ENCODE measurements around the gene ANKS1B.
"Not testable (repeated sequence)": the region's sequence is repeated elsewhere in the genome, so short reads cannot be mapped to it uniquely, and the experiment has no call there.

Gene ANKS1B

DNA sequence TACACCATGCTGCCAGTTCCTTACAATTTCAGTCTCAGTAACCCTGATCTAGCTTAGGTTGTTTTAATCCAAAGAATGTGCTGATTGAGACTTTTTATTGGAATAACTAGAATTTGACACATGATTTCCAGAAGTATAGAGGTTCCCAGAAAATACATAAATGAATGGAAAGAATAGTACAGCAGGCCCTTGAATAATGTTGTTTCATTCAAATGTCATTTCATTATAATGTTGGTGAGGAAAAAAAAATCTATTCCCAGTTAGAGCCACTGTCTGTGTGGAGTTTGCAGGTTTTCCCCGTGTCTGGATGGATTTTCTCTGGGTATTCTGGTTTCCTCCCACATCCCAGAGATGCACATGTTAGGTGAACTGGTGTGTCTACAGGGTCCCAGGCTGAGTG lies 610.7 kb downstream of the ANKS1B start:
- DNase-seq (ENCODE audit: low spot score) = no peak

DNA sequence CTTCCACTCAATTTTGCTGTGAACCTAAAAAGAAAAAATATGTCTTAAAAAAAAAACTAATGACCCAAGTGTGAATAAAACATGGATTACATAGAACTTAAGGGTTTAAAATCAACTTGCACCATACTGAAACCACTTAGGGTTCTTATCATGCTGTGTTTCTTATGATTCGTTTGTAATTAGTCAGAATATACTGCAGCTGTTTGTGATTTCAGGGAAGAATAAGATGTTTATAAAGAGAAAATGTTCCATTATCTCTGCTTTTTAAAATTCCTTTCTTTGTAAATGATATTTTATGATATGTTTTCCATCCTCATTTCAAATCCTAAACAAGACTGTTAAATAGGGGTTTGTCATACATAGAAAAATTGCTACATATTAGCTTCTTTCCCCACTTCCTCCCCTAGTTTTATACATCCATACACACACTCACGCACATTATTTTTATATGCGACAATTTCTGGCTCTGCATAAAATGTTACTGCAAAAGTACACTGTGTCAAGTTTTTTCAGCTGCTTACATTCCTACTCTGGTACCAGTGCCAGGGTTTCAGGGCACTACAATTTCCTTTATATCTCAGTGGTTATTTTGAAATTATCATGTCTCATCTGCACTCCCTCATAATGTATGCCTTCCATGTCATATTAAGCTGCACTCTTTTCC lies 612.3 kb downstream of the ANKS1B start:
- DNase-seq (ENCODE audit: low spot score) = no peak

DNA sequence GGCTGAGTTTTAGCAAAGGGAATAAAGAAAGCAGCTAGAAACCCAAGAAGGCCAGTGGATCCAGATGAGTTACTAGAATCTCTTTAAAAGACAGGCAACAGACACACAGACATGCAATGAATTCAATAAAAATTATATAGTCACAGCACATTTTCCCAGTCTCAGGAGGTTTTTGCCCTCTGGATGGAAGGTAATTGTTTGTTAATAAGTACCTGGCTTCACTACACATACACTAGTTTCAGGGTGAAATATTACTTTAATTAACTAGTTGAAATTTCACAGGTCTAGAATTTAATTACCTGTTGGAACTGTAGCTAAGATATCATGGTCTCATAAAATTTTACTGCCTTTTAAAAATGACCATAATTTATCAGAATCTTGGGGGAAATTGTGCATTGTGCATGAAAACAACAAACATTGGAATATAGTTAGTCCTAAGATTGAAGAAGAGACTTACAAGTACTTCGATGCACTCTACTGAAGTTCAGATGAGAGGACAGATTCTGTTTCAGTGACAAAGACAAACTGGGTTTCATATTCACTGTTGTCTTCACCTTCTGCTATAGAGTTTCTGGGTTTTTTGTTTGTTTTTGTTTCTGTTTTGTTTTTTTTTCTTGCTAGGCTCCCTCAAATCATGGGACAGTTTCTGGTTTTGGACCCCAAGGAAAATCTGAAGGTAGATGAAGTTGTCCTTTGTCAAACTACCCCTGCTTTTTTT lies 614.2 kb downstream of the ANKS1B start:
- DNase-seq (ENCODE audit: low spot score) = no peak

DNA sequence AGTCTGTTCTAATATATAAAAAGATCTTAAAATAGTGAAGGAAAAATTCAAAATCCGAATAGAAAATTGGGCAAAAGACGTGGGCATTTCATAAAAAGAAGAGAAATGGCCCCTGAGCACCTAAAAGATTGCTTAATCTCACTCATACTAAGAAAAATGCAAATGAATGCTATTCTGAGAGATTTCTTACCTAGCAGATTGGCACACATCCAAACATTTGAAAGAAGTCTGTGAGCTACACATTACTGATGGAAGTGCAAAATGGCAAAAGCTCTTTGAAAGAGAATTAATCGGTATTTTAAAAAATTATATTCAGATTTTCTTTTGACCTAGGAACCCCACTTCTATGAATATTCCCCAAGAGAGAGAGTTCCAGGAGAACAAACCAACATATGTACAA lies 617.6 kb downstream of the ANKS1B start:
- no peak for DNase-seq (ENCODE audit: low spot score)

DNA sequence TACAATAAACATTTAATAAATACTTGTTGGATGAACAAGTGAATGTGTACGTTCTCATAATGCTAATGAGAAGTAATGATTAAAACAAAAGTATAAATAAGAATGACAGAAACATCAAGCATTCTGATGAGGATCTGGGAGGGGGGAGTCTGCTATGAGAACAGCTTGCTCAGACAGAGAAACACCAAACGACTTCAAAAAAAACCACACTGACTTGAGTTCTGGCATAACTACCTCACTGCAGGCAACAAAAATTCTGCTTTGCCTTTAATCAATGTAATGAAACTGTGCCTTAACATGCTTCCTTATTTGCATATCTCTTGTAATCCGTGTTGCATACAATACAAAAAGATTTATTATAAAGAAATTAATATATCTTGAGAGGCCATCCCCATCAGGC lies 632.5 kb downstream of the ANKS1B start:
- DNase-seq (ENCODE audit: low spot score) = no peak

DNA sequence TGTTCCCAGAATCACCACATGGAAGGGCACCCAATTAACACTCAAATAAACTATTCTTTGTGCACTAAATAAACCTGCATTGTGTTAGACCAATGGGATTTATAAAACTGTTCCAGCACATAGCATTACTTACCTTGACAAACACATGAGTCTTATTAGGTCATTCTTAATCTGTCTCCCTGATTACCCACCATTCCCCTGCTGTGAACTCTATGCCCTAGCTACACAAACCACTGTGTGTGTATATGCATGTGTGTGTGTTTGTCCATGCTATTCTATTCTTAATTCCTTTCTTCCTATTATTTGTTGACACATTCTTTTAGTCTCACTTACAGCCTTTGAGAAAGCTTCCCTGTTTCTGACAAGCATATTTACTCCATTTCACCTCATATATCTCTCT lies 640.8 kb downstream of the ANKS1B start:
- DNase-seq (ENCODE audit: low spot score) = no peak

DNA sequence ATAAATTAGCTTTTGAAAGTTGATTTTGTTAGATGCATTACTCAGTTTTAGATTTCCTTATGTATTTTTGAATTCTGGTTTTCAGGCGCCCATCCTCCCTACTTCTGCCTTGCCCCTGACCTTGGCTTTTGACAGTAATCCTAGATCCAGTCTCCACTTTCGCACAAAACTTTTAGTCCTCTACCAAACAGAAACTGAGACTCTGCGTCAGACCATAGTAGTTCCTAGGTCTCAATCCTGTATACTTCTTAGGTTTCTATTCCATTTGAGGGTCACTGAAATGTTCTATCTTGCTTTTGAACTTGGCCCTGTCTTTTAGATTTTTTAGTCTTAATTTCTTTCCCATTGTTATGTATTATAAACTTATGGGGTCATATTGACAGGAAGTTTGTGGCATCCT lies 645.1 kb downstream of the ANKS1B start:
- no peak for DNase-seq (ENCODE audit: low spot score)

DNA sequence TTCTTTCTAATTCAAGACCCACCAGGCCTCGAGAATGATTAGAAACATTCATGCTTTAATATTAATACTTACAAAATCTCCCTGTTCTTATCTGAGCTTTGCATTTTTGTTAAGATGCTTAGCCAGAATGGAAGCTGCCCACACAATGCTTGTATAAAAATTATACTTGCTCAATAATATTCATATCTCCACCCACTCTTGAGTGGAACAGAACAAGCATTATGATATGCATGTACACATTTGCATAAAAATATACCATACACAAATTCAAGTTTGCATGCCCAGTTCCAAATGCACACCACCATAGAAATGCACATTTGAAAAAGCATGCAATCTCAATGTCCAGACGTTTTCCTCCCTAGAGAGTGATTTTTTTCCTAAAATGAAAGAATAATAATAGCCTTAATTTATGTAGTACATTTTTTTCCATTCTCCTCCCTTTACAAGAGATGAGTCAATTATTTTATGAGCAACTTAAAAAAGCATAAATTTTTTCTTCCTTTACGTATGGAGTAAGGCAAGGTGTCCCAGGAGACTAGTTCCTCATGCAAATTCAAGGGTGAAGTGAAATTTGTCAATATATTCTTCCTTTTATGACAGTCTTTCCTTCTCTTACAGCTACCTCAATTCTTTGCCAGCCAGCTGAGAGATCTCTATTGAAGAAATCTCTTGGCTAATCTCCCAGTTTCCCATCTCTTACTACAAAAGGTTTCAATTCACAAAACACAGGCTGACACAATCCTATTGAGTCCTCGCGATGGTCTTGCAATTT lies 650.3 kb downstream of the ANKS1B start:
- DNase-seq (ENCODE audit: low spot score) = no peak

DNA sequence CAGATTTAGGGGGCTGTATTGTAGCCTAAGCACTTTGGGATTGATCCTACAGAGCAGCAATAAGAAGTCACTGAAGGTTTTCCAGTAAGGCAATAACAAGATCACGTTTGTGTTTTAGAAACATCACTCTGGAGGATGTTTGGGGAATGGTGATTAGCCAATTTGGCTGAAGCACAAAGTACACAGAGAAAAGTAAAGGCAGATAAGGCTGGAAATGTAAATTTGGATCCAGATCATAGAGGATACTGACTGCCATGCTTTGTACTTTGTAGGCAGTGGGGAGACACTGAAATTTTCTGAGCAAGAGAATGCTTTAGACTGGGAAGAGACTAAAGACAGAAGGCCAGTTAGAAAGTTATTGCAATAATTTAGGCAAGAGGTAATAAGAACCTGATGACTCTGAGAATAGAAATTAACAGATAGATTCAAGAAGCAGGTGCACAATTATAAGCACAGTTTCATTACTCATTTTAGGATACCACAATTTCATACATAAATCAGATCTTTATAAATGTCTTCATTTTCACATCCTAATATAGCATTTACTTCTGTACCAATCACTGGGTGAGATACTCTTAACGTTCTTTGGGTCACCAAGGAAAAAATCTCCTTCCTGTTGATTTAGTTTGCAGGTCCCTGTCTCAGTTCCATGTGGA lies 651.7 kb downstream of the ANKS1B start:
- DNase-seq (ENCODE audit: low spot score) = no peak

DNA sequence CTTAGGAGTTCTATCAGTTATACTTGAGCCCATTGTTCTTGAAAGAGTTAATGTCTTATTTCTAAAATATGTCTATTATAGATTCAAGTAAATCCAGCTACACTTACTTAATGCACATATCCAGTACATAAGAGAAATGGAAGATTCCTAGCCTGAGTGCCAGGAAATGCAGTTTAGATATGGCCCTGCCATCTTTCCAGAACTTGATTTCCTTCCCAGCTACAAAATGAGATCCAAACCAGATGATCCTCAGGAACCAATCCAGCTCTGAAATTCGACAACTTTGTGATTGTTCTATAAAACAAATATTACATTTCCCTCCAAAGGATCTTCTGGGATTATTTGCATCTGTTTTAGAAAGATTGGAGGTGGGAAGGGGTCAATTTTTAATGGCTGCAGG lies 654.5 kb downstream of the ANKS1B start:
- no peak for DNase-seq (ENCODE audit: low spot score)

DNA sequence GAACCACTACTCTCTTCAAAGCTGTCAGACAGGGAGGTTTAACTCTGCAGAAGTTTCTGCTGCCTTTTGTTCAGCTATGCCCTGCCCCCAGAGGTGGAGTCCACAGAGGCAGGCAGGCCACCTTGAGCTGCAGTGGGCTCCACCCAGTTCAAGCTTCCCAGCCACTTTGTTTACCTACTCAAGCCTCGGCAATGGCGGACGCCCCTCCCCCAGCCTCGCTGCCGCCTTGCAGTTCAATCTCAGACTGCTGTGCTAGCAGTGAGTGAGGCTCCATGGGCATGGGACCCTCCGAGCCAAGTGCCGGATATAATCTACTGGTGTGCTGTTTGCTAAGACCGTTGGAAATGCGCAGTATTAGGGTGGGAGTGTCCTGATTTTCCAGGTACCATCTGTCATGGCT lies 663.5 kb downstream of the ANKS1B start:
- not testable (repeated sequence) for DNase-seq (ENCODE audit: low spot score)

DNA sequence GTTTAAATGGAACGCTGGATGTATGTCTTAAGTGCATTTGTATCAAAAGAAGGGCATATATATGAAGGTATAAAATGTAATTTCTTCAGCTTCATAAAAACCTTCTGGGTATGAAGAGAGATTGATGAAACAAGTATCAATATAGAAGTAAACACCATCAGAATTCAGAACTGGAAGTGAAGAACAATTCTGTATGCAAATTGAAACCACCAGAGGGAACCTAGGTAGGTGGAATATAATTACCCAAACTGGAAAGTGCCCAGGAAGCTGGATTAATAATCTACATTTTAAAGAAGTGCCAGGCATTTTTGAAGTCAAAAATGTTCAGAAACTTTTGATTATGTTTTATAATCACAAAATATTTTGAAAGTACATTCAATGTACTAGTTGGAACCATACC lies 673.4 kb downstream of the ANKS1B start:
- DNase-seq (ENCODE audit: low spot score) = no peak

DNA sequence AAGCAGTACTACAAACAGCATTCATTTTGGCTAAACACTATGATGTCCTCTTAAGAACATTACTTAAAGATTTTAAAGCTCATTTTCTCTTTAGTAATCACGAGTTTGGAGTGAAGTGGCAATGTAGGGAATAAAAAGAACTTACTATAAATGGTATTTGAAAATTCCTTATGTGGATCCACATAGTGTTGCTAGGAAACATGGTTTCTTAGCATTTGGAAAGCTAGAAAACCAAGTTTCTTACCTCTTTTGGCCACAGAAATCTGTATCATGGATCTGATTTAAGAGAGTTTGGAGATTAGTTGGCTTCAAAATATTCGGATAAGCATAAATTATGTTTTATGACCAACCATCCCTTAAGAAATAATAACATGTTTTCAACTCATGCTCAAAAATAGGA lies 674.9 kb downstream of the ANKS1B start:
- DNase-seq (ENCODE audit: low spot score) = no peak

DNA sequence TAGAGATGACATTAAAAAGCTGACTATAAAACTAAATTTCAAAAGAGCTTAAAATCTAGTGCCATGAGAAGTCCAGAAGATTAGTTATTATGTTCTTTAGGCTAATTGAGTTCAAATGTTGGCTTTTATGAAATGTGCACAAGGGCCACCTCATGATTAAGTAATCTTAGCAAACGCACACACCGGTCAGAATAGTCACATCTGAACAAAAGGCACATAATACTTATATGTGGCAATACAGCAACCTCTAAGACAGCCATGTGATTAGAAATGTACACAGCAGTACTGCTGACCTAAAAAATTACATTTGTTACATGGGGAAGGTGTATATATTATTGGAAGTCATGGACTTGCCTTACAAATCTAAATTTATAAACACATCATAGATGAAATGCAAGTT lies 681.9 kb downstream of the ANKS1B start:
- DNase-seq (ENCODE audit: low spot score) = no peak

DNA sequence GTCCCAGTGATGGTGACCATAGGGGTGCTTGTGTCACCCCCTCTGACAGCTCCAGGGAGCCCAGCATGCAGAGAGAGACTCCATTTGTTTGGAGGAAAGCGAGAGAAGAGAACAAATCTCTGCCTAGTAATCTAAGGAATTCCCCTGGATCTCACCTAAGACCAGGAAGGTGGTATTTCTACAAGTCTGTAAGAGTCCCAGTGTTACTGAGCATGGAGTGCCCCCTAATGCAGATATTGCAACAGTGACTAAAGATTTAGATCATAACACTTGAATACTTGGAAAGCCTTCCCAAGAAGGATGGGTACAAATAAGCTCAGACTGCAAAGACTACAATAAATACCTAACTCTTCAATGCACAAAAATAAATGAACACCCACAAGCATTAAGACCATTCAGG lies 697.6 kb downstream of the ANKS1B start:
- DNase-seq (ENCODE audit: low spot score) = no peak

DNA sequence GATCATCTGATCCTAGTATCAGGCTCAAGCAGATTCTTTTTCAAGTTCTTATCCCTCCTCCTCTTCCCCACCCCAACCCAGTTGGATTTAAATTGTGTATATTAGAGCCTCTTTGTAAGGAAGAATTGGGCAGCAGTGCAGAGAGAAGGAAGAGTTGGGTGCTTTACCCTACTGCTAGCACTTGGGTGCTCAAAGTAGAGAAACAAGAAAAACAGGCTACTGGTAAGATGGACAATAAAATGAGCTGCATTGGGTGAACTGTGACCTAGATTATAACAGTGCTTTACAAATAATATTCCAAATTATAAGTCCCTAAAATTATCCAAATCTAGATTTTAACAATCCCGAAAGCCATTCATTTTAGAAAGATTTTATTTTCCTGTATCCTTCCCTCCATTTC lies 700.6 kb downstream of the ANKS1B start:
- DNase-seq (ENCODE audit: low spot score) = no peak

DNA sequence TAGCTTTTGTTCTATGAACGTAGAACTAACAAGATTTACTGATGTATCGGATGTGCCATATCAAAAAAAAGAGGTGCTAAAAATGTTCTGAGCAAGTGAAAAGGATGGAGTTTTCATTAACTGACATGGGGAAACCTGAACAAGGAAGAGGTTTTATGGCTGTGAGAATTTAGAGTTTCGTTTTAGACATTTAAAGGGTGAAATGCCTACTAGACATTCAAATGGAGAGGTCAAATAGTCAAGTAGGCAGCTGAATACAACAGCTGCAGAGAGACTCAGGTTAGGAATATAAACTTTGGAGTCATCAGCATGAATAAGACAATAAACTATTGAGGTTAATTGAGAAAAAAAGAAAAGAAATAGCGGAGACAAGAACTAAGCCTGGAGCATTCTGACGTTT lies 702.1 kb downstream of the ANKS1B start:
- DNase-seq (ENCODE audit: low spot score) = no peak

DNA sequence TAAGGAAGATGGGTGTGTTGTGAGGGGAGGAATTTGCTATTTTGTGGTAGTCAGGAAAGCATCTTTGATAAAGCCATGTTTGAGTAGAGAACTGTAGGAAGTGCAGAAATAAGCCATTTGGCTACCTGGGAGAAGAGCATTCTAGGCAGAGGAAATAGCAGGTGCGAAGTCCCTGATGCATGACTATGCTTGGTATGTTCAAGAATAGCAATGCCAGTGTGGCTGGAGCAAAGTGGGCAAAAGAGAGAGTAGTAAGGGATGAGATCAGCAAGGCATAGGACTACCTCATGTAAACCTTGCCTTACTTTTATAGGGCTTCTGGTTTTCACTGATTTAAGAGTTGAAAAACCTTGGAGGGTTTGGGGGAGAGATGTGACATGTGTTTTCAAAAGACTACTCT lies 702.6 kb downstream of the ANKS1B start:
- DNase-seq (ENCODE audit: low spot score) = peak; percentile 19

DNA sequence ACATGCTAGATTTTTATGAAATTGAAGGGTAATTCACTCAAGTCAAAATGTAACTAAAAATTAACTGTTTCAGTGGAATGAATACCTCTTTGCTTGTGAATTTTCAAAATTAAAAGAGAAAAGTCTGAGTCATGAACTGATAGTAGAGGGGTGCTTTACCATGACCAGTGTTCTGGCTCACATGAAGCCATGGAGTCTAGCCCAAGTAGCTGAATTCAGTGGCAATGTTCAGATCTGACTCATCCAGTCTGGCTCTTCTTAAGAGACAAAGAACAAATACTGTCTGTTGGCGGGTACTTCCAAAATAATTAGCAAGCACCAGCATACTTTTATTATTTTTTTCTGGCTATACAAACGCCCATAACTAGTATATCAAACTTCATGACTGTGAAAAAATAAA lies 703.5 kb downstream of the ANKS1B start:
- peak; percentile 53 for DNase-seq (ENCODE audit: low spot score)

DNA sequence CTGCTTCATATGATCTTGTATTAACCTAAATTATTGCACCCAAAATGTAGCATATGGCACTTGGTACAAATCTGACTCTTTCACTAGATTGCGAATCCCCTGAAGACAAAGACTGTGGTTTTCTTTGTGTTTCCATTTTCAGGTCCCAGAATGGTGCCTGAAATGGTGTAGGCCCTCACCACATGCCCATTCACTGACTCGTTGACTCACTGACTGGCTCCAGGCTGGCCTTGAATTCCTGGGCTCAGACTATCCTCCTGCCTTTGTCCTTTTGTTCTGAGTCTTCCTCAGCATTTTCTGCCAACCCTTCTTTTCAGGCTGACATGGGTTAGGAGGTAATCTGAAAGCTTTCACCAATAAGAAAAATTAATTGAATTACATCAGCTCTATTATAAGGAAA lies 705.8 kb downstream of the ANKS1B start:
- DNase-seq (ENCODE audit: low spot score) = peak; percentile 35

DNA sequence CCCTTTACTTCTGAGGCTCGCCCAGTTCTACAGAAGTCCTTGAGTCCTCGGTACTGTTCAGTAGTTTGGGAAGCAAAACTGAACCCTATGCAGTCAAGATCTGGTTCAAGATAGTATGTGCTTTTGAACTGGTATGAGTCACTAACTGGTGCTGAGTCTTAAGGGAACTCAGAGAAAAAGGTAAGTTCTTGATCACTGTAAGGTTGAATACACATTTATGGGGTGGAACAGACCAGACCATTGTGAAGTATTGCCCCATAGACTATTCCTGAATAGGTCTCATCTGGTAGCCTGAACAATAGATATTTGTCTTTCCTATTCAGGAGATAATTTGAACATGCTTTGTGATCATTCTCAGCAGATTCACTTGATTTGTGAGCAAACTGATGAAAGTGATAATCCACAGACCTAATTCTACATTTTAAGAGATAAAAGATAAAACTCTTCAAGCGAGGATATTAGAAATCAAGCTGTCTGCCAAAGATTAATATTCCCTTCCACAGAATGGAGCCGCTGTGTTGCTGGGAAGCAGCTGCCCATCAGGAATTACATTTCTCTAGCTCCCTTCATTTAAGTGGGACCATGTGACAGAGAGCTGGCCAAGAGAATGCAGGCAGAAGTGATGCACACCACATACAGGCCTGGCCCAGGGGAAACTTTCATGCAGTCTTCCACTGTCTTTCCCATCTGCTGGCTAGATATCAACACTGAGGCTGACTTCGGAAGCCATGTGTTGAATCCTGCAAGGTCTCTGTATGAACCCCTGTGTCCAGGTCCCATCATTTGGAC lies 707.0 kb downstream of the ANKS1B start:
- peak; percentile 13 for DNase-seq (ENCODE audit: low spot score)

DNA sequence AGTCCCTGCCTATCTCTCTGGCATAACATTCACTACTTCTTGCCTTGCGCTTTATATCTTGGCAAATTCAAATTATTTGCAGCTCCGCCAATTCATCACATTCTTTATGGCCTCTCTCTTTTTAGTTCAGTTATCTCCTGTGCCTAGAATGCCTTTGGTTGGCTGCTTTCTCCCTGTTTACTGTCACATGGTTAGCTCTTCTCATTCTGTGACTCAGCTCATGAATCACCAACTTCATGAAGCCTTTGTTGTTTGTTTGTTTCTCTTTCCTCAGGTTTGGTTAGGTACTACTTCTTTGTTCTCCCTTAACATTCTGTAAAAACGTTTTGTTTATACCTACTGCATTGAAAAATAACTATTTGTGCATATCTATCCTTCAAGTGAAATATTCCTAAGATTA lies 713.7 kb downstream of the ANKS1B start:
- peak; percentile 63 for DNase-seq (ENCODE audit: low spot score)
